ENCODE measurements around the gene C16orf54.

GRCh38 chr16:29714396-29714795 is 31.4 kb downstream of the C16orf54 start:
- no peak for TF ChIP-seq CTCF (IDR thresholded peaks at IDR 0.05)
- TF ChIP-seq POLR2A (IDR thresholded peaks at IDR 0.05) = no peak

All from body of pancreas (tissue), 4 donors.